Neuronal stem cell (in vitro differentiated cells): Measurements from ENCODE around the gene AADAT.
"Not testable (repeated sequence)": the region's sequence is repeated elsewhere in the genome, so short reads cannot be mapped to it uniquely, and the experiment has no call there.

Experiments used
- DNase-seq: peaks from one replicate; pipeline ENCODE4 v3.0.0-alpha.2; 2013; ENCODE audit warnings: low spot score
- H2AFZ ChIP-seq: one replicate; pipeline ENCODE4 v1.6.1; 2013; ENCODE audit warnings: mild to moderate bottlenecking, low read length, inconsistent platforms
- H2AK5ac ChIP-seq: 2 replicates; pipeline ENCODE4 v1.6.1; 2013; ENCODE audit warnings: low read depth, mild to moderate bottlenecking, inconsistent platforms, low read length, moderate library complexity, mixed read lengths
- H2BK120ac ChIP-seq: 2 replicates; pipeline ENCODE4 v1.6.1; 2013; ENCODE audit warnings: low read depth, mild to moderate bottlenecking, inconsistent platforms, low read length, moderate library complexity, mixed read lengths
- H2BK12ac ChIP-seq: one replicate; pipeline ENCODE4 v1.6.1; 2013; ENCODE audit warnings: low read length, inconsistent platforms
- H2BK15ac ChIP-seq: 2 replicates; pipeline ENCODE4 v1.6.1; 2013; ENCODE audit warnings: mild to moderate bottlenecking, low read length, inconsistent platforms, mixed read lengths
- H2BK5ac ChIP-seq: one replicate; pipeline ENCODE4 v1.6.1; 2013; ENCODE audit warnings: inconsistent platforms, mild to moderate bottlenecking, low read length, moderate library complexity
- H3K14ac ChIP-seq: one replicate; pipeline ENCODE4 v1.6.1; 2013; ENCODE audit warnings: low read length, inconsistent platforms
- H3K18ac ChIP-seq: 2 replicates; pipeline ENCODE4 v1.6.1; 2013; ENCODE audit warnings: low read length, inconsistent platforms
- H3K23ac ChIP-seq: 2 replicates; pipeline ENCODE4 v1.6.1; 2013; ENCODE audit warnings: low read depth, mild to moderate bottlenecking, mixed read lengths, low read length, inconsistent platforms; ENCODE audit not compliant: poor library complexity
- H3K27ac ChIP-seq: replicated peaks from 3 replicates; pipeline ENCODE4 v1.5.1; 2013; ENCODE audit warnings: low read length, inconsistent platforms
- H3K27me3 ChIP-seq, 3 experiments: 2 replicates each; pipeline ENCODE4 v1.6.1; 2013; ENCODE audit warnings: low read length in 3 of 3, mild to moderate bottlenecking in 2 of 3, inconsistent platforms in 1 of 3, low read depth in 1 of 3, mixed read lengths in 1 of 3, moderate library complexity in 1 of 3; ENCODE audit not compliant: control insufficient read depth in 3 of 3, insufficient read depth in 3 of 3
- H3K36me3 ChIP-seq, 2 donors: replicated peaks in 1 of 2; 2 replicates each; pipeline ENCODE4 v1.6.1; 2013; ENCODE audit warnings: low read length in 2 of 2; ENCODE audit not compliant: control insufficient read depth in 2 of 2, insufficient read depth in 2 of 2
- H3K4ac ChIP-seq: 2 replicates; pipeline ENCODE4 v1.6.1; 2013; ENCODE audit warnings: inconsistent platforms, mild to moderate bottlenecking, low read length, moderate library complexity
- H3K4me1 ChIP-seq, 2 donors: 1 replicate in 1 of 2; 2 replicates in 1 of 2; pipeline ENCODE4 v1.6.1; 2013; ENCODE audit warnings: low read length in 2 of 2, low read depth in 1 of 2; ENCODE audit not compliant: control insufficient read depth in 2 of 2, insufficient read depth in 1 of 2
- H3K4me2 ChIP-seq: one replicate; pipeline ENCODE4 v1.6.1; 2013; ENCODE audit warnings: mild to moderate bottlenecking, low read length, inconsistent platforms; ENCODE audit not compliant: insufficient read depth, poor library complexity, severe bottlenecking
- H3K4me3 ChIP-seq, 2 donors: 2 replicates each; pipeline ENCODE4 v1.5.1; 2013; ENCODE audit warnings: low read length in 2 of 2, mild to moderate bottlenecking in 2 of 2, inconsistent platforms in 1 of 2, moderate library complexity in 1 of 2
- H3K79me1 ChIP-seq: one replicate; pipeline ENCODE4 v1.6.1; 2013; ENCODE audit warnings: low read depth, mild to moderate bottlenecking, inconsistent platforms, low read length, moderate library complexity
- H3K9ac ChIP-seq: one replicate; pipeline ENCODE4 v1.6.1; 2013; ENCODE audit warnings: mild to moderate bottlenecking, low read depth, low read length, inconsistent platforms; ENCODE audit not compliant: poor library complexity
- H3K9me3 ChIP-seq, 2 donors: replicated peaks in 1 of 2; 2 replicates each; pipeline versions ENCODE3 to v1.6.1; 2013; ENCODE audit warnings: low read length in 2 of 2, mild to moderate bottlenecking in 2 of 2, inconsistent platforms in 1 of 2, low read depth in 1 of 2, mixed read lengths in 1 of 2, moderate library complexity in 1 of 2; ENCODE audit not compliant: control insufficient read depth in 2 of 2, insufficient read depth in 1 of 2
- H4K8ac ChIP-seq: one replicate; pipeline ENCODE4 v1.6.1; 2013; ENCODE audit warnings: low read depth, mild to moderate bottlenecking, inconsistent platforms, low read length, moderate library complexity
- H4K91ac ChIP-seq: one replicate; pipeline ENCODE4 v1.6.1; 2013; ENCODE audit warnings: low read length, low read depth, mild to moderate bottlenecking, inconsistent platforms; ENCODE audit not compliant: poor library complexity
- WGBS, 2 donors: extraction: QIAGEN DNeasy Blood & Tissue Kit; methylation state at CpG; one replicate each; pipeline ENCODE4 v1.1.7; 2013; ENCODE audit warnings: missing lambda C conversion rate in 2 of 2, mixed read lengths in 1 of 2; ENCODE audit not compliant: insufficient read length in 2 of 2, insufficient replicate concordance in 1 of 2; ENCODE audit errors: extremely low coverage in 2 of 2; 5-methylcytosine and 5-hydroxymethylcytosine counted together

AADAT gene

GRCh38 chr4:170047771-170048354, 41.9 kb downstream of the AADAT start:
- no peak overlapping the region for H2BK120ac ChIP-seq
- no CpG with 5 or more reads among the region's 4 CpGs for WGBS, 2 donors

GRCh38 chr4:170046156-170046555, 43.6 kb downstream of the AADAT start:
- H4K91ac ChIP-seq, H3K9me3 ChIP-seq, H3K4me3 ChIP-seq, H2BK5ac ChIP-seq, H2BK12ac ChIP-seq, H3K79me1 ChIP-seq, DNase-seq, H2AFZ ChIP-seq, H3K27me3 ChIP-seq, H3K9ac ChIP-seq, H2AK5ac ChIP-seq, H3K36me3 ChIP-seq, H3K18ac ChIP-seq, H4K8ac ChIP-seq, H3K23ac ChIP-seq, H2BK15ac ChIP-seq, H3K4ac ChIP-seq, H3K4me1 ChIP-seq, H3K27ac ChIP-seq, H2BK120ac ChIP-seq, H3K4me2 ChIP-seq, H3K14ac ChIP-seq: not testable (repeated sequence)
- WGBS, 2 donors: no CpG with 5 or more reads among the region's 24 CpGs

More at GRCh38 chr4:170047771-170048354, 41.9 kb downstream of the AADAT start:
- Histone ChIP-seq H3K14ac (no peak overlapping the region), H2BK15ac (no peak overlapping the region), H2BK5ac (no peak overlapping the region), H3K27ac (no peak overlapping the region), H3K4me2 (no peak overlapping the region), H3K36me3 (no peaks in the 10 kb centered on the region), H3K4me1 (no peaks in the 10 kb centered on the region), H2AFZ (no peak overlapping the region), H4K8ac (no peak overlapping the region), H3K27me3 (no peaks in the 10 kb centered on the region), H2AK5ac (no peak overlapping the region), H3K4me3 (no peak overlapping the region), H3K23ac (no peak overlapping the region), H3K9ac (no peak overlapping the region), H3K18ac (no peak overlapping the region), H3K79me1 (no peaks in the 10 kb centered on the region), H4K91ac (peak overlapping the region; percentile 22), H3K9me3 (peaks cover 0 to 2% of the 10 kb centered on the region in 2 donors), H3K4ac (no peak overlapping the region), H2BK12ac (no peak overlapping the region)
- peak; percentile 59 for DNase-seq

DNA sequence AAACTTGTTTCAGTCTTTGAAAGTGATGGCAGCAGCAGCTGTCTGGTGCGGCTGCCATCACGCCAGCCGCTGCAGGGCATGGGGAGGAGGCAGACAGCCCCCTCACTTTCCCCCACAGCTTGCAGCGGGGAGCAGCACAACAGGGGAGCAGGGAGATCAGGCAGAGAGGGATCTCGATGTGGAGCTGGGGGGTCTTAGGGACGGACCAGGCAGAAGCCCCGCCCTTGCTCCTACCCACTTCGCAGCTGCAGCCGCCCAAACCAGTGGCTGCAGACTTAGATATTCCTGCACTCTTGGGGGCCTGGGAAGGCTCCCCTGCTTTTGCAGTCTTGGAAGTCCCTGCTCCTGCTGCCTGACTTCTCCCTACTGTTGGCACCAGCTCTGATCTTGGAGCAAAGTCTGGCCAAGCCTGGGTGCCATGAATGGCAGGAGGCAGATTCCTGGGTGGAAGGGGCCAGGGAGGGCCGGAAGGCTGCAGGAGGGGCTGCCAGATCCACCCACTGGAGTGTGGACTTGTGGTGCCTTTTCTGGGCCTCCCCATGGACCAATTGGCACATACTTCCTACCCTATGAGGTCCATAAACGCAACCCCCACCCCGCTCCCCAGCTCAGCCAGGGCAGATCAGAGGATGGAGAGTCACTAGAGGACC, 49.6 kb downstream of the AADAT start:
- Histone ChIP-seq H3K79me1 (no peaks in the 10 kb centered on the region), H3K4ac (no peak overlapping the region), H3K9me3 (no peaks in the 10 kb centered on the region), H2AFZ (no peak overlapping the region), H3K27me3 (peaks cover 0 to 6% (median 0%) of the 10 kb centered on the region in 3 experiments), H4K91ac (no peak overlapping the region), H3K27ac (no peak overlapping the region), H3K14ac (no peak overlapping the region), H3K4me3 (no peak overlapping the region), H2BK15ac (no peak overlapping the region), H3K36me3 (no peaks in the 10 kb centered on the region), H2BK12ac (no peak overlapping the region), H3K23ac (no peak overlapping the region), H2AK5ac (no peak overlapping the region), H3K4me2 (no peak overlapping the region), H4K8ac (no peak overlapping the region), H3K9ac (no peak overlapping the region), H2BK5ac (no peak overlapping the region), H3K4me1 (peaks cover 2% of the 10 kb centered on the region in 2 donors), H2BK120ac (no peak overlapping the region), H3K18ac (peak overlapping the region; percentile 20)
- WGBS, 2 donors: no CpG with 5 or more reads among the region's 12 CpGs
- DNase-seq: no peak

DNA sequence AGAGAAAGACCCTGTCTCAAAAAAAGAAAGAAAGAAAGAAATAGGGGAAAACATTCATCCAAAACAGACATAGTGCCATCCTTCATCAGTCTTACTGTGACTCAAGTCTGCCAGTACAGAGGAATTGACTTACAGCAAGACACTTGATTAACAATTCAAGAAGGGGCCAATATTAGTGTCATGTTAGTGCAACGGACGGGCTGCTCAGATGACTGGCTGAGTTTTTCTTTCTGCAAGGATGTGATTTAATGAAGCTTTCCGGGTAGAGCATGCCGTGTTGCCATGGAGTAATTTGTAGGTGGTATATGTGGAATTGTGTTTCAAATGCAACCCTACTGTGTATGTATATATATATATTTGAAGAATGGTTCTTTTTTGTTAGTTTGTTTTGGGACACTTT, 51.0 kb downstream of the AADAT start:
- H4K91ac ChIP-seq: no peak overlapping the region
- DNase-seq: no peak
- no peak overlapping the region for H2AK5ac ChIP-seq
- no peak overlapping the region for H3K27ac ChIP-seq
- H3K9ac ChIP-seq: no peak overlapping the region
- no peak overlapping the region for H3K23ac ChIP-seq
- no peak overlapping the region for H3K4me2 ChIP-seq
- no peak overlapping the region for H2BK5ac ChIP-seq
- no peak overlapping the region for H3K14ac ChIP-seq
- no CpG with 5 or more reads among the region's 4 CpGs for WGBS, 2 donors
- H3K27me3 ChIP-seq: peaks cover 0 to 6% (median 0%) of the 10 kb centered on the region in 3 experiments
- no peaks in the 10 kb centered on the region for H3K9me3 ChIP-seq
- H3K4ac ChIP-seq: no peak overlapping the region
- no peak overlapping the region for H3K18ac ChIP-seq
- H3K4me3 ChIP-seq: no peak overlapping the region
- peaks cover 2% of the 10 kb centered on the region in 2 donors for H3K4me1 ChIP-seq
- H3K36me3 ChIP-seq: no peaks in the 10 kb centered on the region
- no peaks in the 10 kb centered on the region for H3K79me1 ChIP-seq
- no peak overlapping the region for H2BK120ac ChIP-seq
- H2BK15ac ChIP-seq: no peak overlapping the region
- no peak overlapping the region for H2BK12ac ChIP-seq
- no peak overlapping the region for H4K8ac ChIP-seq
- H2AFZ ChIP-seq: no peak overlapping the region
